ENCODE measurements around the gene KLHL15.

DNA sequence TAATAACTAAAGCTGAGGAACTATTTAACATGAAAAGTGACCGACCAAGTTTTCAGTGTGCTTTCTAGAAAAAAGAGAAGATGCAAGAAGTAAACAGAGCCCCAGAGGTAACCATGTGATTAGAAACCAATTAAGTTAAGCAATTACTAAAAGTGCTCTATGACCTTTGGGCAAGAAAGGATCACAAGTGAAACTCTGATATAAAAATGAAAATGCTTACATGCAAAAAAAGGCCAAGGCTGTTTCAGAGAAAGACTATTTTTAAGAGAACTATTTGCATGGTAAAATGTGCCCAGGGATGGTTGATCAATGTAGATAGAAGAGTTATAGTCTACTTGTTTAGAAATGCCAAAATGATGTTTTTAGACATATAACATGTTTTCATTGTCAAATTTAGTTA, 22.0 kb downstream of the KLHL15 start:
- TF ChIP-seq, protein P1, sequence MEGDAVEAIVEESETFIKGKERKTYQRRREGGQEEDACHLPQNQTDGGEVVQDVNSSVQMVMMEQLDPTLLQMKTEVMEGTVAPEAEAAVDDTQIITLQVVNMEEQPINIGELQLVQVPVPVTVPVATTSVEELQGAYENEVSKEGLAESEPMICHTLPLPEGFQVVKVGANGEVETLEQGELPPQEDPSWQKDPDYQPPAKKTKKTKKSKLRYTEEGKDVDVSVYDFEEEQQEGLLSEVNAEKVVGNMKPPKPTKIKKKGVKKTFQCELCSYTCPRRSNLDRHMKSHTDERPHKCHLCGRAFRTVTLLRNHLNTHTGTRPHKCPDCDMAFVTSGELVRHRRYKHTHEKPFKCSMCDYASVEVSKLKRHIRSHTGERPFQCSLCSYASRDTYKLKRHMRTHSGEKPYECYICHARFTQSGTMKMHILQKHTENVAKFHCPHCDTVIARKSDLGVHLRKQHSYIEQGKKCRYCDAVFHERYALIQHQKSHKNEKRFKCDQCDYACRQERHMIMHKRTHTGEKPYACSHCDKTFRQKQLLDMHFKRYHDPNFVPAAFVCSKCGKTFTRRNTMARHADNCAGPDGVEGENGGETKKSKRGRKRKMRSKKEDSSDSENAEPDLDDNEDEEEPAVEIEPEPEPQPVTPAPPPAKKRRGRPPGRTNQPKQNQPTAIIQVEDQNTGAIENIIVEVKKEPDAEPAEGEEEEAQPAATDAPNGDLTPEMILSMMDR (IDR thresholded peaks at IDR 0.05; ENCODE audit: low read depth, low read length), result no peak
- TF ChIP-seq POLR2A (IDR thresholded peaks at IDR 0.05; ENCODE audit: extremely low read depth, insufficient read length) (no peak), MYC (IDR thresholded peaks at IDR 0.05; ENCODE audit: low read depth, low read length) (no peak)
- TF ChIP-seq, protein P2, sequence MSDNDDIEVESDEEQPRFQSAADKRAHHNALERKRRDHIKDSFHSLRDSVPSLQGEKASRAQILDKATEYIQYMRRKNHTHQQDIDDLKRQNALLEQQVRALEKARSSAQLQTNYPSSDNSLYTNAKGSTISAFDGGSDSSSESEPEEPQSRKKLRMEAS (IDR thresholded peaks at IDR 0.05; ENCODE audit: low read depth, low read length), result no peak
